ENCODE results near the gene SCAMP2. TPM values are rescaled to one million over a fixed set of nuclear protein-coding genes. Genes with fewer than 3 reads are reported as not detected.

SCAMP2 gene
- total and polyA plus RNA-seq, 2 donors (not counting 1 experiment from before 2014, with no cell fraction given), result 85.1 to 105 TPM

- POLR2A ChIA-PET, result interaction anchor here (0.6 kb wide), 2 partner anchors 10 to 15 kb away, joined by 4 to 10 read pairs; no protein-coding TSS in a partner anchor
- Mint-ChIP-seq H3K9me3 (ENCODE audit: insufficient read depth) (no peaks in the 10 kb centered on the region), H3K4me1 (peaks cover 40% of the 10 kb centered on the region), H3K27ac (peak overlapping the region; percentile 82), H3K27me3 (no peaks in the 10 kb centered on the region), H3K4me3 (peak overlapping the region; percentile 69)
- CTCF ChIA-PET, result interaction anchor here (0.6 to 4.8 kb wide), 11 partner anchors 8 to 511 kb away, joined by 3 to 23 read pairs (median 4); partner anchors contain the start of gene ULK3
- Histone ChIP-seq H3K27me3 (replicated peaks in 1 of 4; ENCODE audit: control extremely low read depth in 1 of 4, control insufficient read depth in 3 of 4, insufficient read depth in 4 of 4, low read length in 3 of 4) (no peaks in the 10 kb centered on the region), H3K4me1 (ENCODE audit: control insufficient read depth in 2 of 2, insufficient read depth in 2 of 2, low read length in 2 of 2) (peaks cover 34 to 46% of the 10 kb centered on the region in 2 donors), H3K9ac (ENCODE audit: low read length) (no peak overlapping the region), H2AFZ (ENCODE audit: insufficient read depth, low read depth, low read length, poor library complexity, severe bottlenecking) (no peak overlapping the region), H3K36me3 (replicated peaks in 1 of 2; ENCODE audit: control extremely low read depth in 1 of 2, control insufficient read depth in 1 of 2, extremely low read depth in 1 of 2, insufficient read depth in 2 of 2, low read length in 1 of 2) (peaks cover 0 to 31% of the 10 kb centered on the region in 2 experiments), H3K9me3 (ENCODE audit: control extremely low read depth in 1 of 3, control insufficient read depth in 2 of 3, insufficient read depth in 1 of 3, low read length in 2 of 3) (no peaks in the 10 kb centered on the region), H3K4me3 (ENCODE audit: control extremely low read depth in 1 of 5, extremely low read depth in 1 of 5, insufficient read depth in 1 of 5, low read depth in 2 of 5, low read length in 4 of 5) (no peak overlapping the region), H3K4me2 (replicated peaks; ENCODE audit: low read depth, low read length, poor library complexity, severe bottlenecking) (peak overlapping the region; percentile 50), H4K20me1 (ENCODE audit: control insufficient read depth, insufficient read depth, low read length, poor library complexity, severe bottlenecking) (peaks cover 97% of the 10 kb centered on the region), H3K79me2 (ENCODE audit: control insufficient read depth, insufficient read depth, low read length) (peaks cover 73% of the 10 kb centered on the region), H3K27ac (ENCODE audit: low read length in 2 of 2) (peak overlapping the region in 1 of 2 donors; percentile 67)
- ATAC-seq (ENCODE audit: low read depth) (peak; percentile 67), DNase-seq (peak; percentile 61)
- 38% methylated on average over 2 of the region's 5 CpGs for WGBS (ENCODE audit: insufficient coverage)
- TF ChIP-seq EZH2 (IDR thresholded peaks at IDR 0.05; ENCODE audit: borderline replicate concordance, insufficient read depth, low read depth, low read length, poor library complexity, severe bottlenecking), result no peak
- TF ChIP-seq, protein P1, sequence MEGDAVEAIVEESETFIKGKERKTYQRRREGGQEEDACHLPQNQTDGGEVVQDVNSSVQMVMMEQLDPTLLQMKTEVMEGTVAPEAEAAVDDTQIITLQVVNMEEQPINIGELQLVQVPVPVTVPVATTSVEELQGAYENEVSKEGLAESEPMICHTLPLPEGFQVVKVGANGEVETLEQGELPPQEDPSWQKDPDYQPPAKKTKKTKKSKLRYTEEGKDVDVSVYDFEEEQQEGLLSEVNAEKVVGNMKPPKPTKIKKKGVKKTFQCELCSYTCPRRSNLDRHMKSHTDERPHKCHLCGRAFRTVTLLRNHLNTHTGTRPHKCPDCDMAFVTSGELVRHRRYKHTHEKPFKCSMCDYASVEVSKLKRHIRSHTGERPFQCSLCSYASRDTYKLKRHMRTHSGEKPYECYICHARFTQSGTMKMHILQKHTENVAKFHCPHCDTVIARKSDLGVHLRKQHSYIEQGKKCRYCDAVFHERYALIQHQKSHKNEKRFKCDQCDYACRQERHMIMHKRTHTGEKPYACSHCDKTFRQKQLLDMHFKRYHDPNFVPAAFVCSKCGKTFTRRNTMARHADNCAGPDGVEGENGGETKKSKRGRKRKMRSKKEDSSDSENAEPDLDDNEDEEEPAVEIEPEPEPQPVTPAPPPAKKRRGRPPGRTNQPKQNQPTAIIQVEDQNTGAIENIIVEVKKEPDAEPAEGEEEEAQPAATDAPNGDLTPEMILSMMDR (IDR thresholded peaks at IDR 0.05), result no peak
- intact Hi-C loops (cut with micrococcal nuclease), result no loop called here
These were observed 16.0 kb downstream of the SCAMP2 start for GRCh38 chr15:74857082-74857655.

- H3K27me3 Mint-ChIP-seq, result no peaks in the 10 kb centered on the region
- CTCF ChIA-PET, result interaction anchor here (0.6 to 4.8 kb wide), 9 partner anchors 21 to 511 kb away, joined by 3 to 23 read pairs (median 4); no protein-coding TSS in a partner anchor
- peak overlapping the region; percentile 50 for H3K4me2 ChIP-seq (replicated peaks; ENCODE audit: low read depth, low read length, poor library complexity, severe bottlenecking)
- no peak overlapping the region for H3K4me3 Mint-ChIP-seq
- ATAC-seq (ENCODE audit: low read depth) (no peak), DNase-seq (no peak)
- peak overlapping the region; percentile 32 for H3K27ac Mint-ChIP-seq
- peaks cover 34 to 46% of the 10 kb centered on the region in 2 donors for H3K4me1 ChIP-seq (ENCODE audit: control insufficient read depth in 2 of 2, insufficient read depth in 2 of 2, low read length in 2 of 2)
- no peak overlapping the region for H3K9ac ChIP-seq (ENCODE audit: low read length)
- H3K4me3 ChIP-seq (ENCODE audit: control extremely low read depth in 1 of 5, extremely low read depth in 1 of 5, insufficient read depth in 1 of 5, low read depth in 2 of 5, low read length in 4 of 5), result no peak overlapping the region
- peak overlapping the region in 1 of 2 donors; percentile 67 for H3K27ac ChIP-seq (ENCODE audit: low read length in 2 of 2)
- intact Hi-C loops (cut with micrococcal nuclease), result no loop called here
- no CpG with 5 or more reads among the region's 1 CpG for WGBS (ENCODE audit: insufficient coverage)
- H3K9me3 Mint-ChIP-seq (ENCODE audit: insufficient read depth), result no peaks in the 10 kb centered on the region
- peaks cover 69% of the 10 kb centered on the region for H3K79me2 ChIP-seq (ENCODE audit: control insufficient read depth, insufficient read depth, low read length)
- POLR2A ChIA-PET, result interaction anchor here (0.6 to 0.7 kb wide), 3 partner anchors 10 to 17 kb away, joined by 4 to 10 read pairs (median 4); partner anchors contain the start of gene SCAMP2
- no peak for TF ChIP-seq EZH2 (IDR thresholded peaks at IDR 0.05; ENCODE audit: borderline replicate concordance, insufficient read depth, low read depth, low read length, poor library complexity, severe bottlenecking)
- TF ChIP-seq, protein P1 (IDR thresholded peaks at IDR 0.05), result no peak
- H3K36me3 ChIP-seq (replicated peaks in 1 of 2; ENCODE audit: control extremely low read depth in 1 of 2, control insufficient read depth in 1 of 2, extremely low read depth in 1 of 2, insufficient read depth in 2 of 2, low read length in 1 of 2), result peaks cover 0 to 38% of the 10 kb centered on the region in 2 experiments
- H3K4me1 Mint-ChIP-seq, result peaks cover 40% of the 10 kb centered on the region
- no peaks in the 10 kb centered on the region for H3K27me3 ChIP-seq (replicated peaks in 1 of 4; ENCODE audit: control extremely low read depth in 1 of 4, control insufficient read depth in 3 of 4, insufficient read depth in 4 of 4, low read length in 3 of 4)
- H2AFZ ChIP-seq (ENCODE audit: insufficient read depth, low read depth, low read length, poor library complexity, severe bottlenecking), result no peak overlapping the region
- H3K9me3 ChIP-seq (ENCODE audit: control extremely low read depth in 1 of 3, control insufficient read depth in 2 of 3, insufficient read depth in 1 of 3, low read length in 2 of 3), result no peaks in the 10 kb centered on the region
- peaks cover 93% of the 10 kb centered on the region for H4K20me1 ChIP-seq (ENCODE audit: control insufficient read depth, insufficient read depth, low read length, poor library complexity, severe bottlenecking)
These were observed 16.6 kb downstream of the SCAMP2 start for GRCh38 chr15:74856537-74856936.

Measured in B cell (primary cell).